Measurements from ENCODE around the gene AGO3.

DNA sequence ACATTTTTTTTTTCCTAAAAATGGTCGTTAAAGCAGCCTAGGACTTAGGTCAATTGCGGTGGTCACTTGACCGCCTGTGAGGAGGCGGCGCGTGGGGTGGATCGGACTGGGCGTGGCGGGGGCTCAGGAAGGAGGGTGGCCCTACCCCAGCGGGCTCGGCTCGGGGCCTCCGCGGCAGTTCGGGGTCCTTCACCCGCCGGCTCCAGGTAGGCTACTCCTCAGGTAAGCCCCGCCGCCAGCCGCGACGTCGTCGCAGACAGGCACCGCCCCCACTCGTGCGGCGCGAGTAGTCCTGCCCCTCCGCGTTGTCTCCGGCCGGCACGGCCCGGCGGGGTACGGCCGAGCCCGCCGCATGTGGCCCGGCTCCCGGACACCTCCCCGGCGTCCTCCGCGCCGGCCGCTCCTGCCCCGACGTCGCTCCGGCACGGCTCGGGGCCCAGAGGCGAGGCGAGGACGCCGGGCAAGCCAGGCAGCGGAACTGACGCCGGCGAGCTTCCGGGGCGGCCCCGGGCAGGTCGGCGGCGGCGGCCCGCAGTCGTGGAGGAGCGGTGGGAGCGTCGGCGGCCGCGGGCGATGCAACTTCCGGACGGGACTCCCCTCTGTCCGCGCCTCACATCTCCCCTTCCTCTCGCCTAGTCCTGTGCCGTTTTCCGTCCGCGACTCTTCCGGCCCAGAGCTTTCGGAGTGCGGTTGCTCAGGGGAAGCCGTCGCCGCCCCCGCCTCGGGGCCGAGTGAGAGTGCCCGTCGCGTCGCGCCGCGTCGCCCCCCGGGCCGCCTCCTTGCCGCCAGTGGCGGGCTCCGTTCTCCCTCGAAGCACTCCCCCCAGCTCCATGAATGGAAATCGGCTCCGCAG, at the start of gene AGO3:
- TF ChIP-seq, protein P1, sequence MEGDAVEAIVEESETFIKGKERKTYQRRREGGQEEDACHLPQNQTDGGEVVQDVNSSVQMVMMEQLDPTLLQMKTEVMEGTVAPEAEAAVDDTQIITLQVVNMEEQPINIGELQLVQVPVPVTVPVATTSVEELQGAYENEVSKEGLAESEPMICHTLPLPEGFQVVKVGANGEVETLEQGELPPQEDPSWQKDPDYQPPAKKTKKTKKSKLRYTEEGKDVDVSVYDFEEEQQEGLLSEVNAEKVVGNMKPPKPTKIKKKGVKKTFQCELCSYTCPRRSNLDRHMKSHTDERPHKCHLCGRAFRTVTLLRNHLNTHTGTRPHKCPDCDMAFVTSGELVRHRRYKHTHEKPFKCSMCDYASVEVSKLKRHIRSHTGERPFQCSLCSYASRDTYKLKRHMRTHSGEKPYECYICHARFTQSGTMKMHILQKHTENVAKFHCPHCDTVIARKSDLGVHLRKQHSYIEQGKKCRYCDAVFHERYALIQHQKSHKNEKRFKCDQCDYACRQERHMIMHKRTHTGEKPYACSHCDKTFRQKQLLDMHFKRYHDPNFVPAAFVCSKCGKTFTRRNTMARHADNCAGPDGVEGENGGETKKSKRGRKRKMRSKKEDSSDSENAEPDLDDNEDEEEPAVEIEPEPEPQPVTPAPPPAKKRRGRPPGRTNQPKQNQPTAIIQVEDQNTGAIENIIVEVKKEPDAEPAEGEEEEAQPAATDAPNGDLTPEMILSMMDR (conservative IDR thresholded peaks at IDR 0.05; ENCODE audit: low read length): no peak
- TF ChIP-seq EZH2phosphoT487 (IDR thresholded peaks at IDR 0.05; ENCODE audit: borderline replicate concordance, low read depth, low read length): no peak
